Upper lobe of left lung (tissue), 4 donors: ENCODE data around the gene PMM1.

Source experiments
- POLR2A ChIP-seq, 4 donors: fragments of 450-650 bp; IDR thresholded peaks; one replicate each; pipeline ENCODE4 v1.5.1; 2016 to 2017; ENCODE audit warnings: antibody characterized with exemption in 4 of 4, mild to moderate bottlenecking in 2 of 4
- POLR2AphosphoS5 ChIP-seq, 2 donors: sonication (generic); formaldehyde crosslinking; IDR thresholded peaks; one replicate each; pipeline ENCODE4 v1.5.1; 2017; ENCODE audit warnings: antibody characterized with exemption in 2 of 2
- TF ChIP-seq, protein P1 (sequence below), 6 experiments: fragments of 450-650 bp in 4 of 6; fragments of 200-600 bp in 2 of 6; sonication (generic) in 2 of 6; IDR thresholded peaks; one replicate each; pipeline ENCODE4 v1.5.1; 2016 to 2019; ENCODE audit warnings: antibody characterized with exemption in 6 of 6

DNA sequence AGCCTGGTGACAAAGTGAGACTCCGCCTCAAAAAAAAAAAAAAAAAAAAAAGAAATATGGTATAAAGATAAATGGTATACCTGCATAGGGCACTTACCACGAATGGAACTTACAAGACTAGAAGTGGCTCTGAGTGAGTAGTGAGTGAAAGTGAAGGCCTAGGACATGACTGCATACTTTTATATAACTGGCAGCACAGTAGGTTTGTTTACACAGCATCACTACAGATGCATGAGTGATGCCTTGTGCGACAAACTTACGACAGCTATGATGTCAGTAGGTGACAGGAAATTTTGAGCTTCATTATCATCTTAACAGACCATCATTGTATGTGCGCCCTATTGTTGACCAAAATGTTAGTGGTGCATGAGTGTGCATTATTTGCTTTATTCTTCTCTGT is 49.1 kb upstream of the PMM1 start:
- TF ChIP-seq, protein P1, sequence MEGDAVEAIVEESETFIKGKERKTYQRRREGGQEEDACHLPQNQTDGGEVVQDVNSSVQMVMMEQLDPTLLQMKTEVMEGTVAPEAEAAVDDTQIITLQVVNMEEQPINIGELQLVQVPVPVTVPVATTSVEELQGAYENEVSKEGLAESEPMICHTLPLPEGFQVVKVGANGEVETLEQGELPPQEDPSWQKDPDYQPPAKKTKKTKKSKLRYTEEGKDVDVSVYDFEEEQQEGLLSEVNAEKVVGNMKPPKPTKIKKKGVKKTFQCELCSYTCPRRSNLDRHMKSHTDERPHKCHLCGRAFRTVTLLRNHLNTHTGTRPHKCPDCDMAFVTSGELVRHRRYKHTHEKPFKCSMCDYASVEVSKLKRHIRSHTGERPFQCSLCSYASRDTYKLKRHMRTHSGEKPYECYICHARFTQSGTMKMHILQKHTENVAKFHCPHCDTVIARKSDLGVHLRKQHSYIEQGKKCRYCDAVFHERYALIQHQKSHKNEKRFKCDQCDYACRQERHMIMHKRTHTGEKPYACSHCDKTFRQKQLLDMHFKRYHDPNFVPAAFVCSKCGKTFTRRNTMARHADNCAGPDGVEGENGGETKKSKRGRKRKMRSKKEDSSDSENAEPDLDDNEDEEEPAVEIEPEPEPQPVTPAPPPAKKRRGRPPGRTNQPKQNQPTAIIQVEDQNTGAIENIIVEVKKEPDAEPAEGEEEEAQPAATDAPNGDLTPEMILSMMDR (IDR thresholded peaks at IDR 0.05) = no peak
- TF ChIP-seq POLR2A (IDR thresholded peaks at IDR 0.05) = no peak
- TF ChIP-seq POLR2AphosphoS5 (IDR thresholded peaks at IDR 0.05) = peak in 1 of 2 donors; percentile 19
